B cell (primary cell): ENCODE data around the gene CDK9. TPM values are rescaled to one million over a fixed set of nuclear protein-coding genes. Genes with fewer than 3 reads are reported as not detected.

Source experiments
- ATAC-seq: fragments of 200-7000 bp; cut with Tn5 transposase; one replicate; pipeline ENCODE4 v1.10.0; 2021; ENCODE audit warnings: low read depth, mild to moderate bottlenecking, moderate number of reproducible peaks, moderate library complexity
- CTCF ChIA-PET: fragments of 350-600 bp; sonication (Branson Sonifier 250); formaldehyde crosslinking; loops from one replicate; lab custom pipeline; 2021; ENCODE audit warnings: antibody characterized with exemption, inconsistent platforms; lab: Charles Lee
- POLR2A ChIA-PET: fragments of 350-600 bp; sonication (Branson Sonifier 250); formaldehyde crosslinking; loops from one replicate; lab custom pipeline; 2021; ENCODE audit warnings: antibody characterized with exemption; lab: Charles Lee
- DNase-seq: peaks from one replicate; pipeline ENCODE4 v3.0.0; 2013
- H2AFZ ChIP-seq: 2 replicates; pipeline ENCODE4 v1.6.1; 2012; ENCODE audit warnings: mild to moderate bottlenecking, low read depth, low read length; ENCODE audit not compliant: insufficient read depth, poor library complexity, severe bottlenecking
- H3K27ac ChIP-seq, 2 donors: 1 replicate in 1 of 2; 2 replicates in 1 of 2; pipeline ENCODE4 v1.5.1; 2012 to 2013; ENCODE audit warnings: low read length in 2 of 2, mild to moderate bottlenecking in 2 of 2, moderate library complexity in 1 of 2
- H3K27me3 ChIP-seq, 4 experiments: fragments of 200-600 bp in 1 of 4; sonication (generic) in 1 of 4; replicated peaks in 1 of 4; 1 replicate in 2 of 4; 2 replicates in 2 of 4; pipeline versions ENCODE4 v1.6.1 to v1.7.0; 2013 to 2016; ENCODE audit warnings: low read length in 3 of 4, mild to moderate bottlenecking in 2 of 4, mixed read lengths in 1 of 4, moderate library complexity in 1 of 4; ENCODE audit not compliant: insufficient read depth in 4 of 4, control insufficient read depth in 3 of 4; ENCODE audit errors: control extremely low read depth in 1 of 4
- H3K36me3 ChIP-seq, 2 experiments: replicated peaks in 1 of 2; 1 replicate in 1 of 2; 2 replicates in 1 of 2; pipeline versions ENCODE4 v1.6.1 to v1.7.1; 2013; ENCODE audit warnings: low read length in 1 of 2; ENCODE audit not compliant: insufficient read depth in 2 of 2, control insufficient read depth in 1 of 2; ENCODE audit errors: control extremely low read depth in 1 of 2, extremely low read depth in 1 of 2
- H3K4me1 ChIP-seq, 2 donors: fragments of 200-600 bp in 1 of 2; sonication (generic) in 1 of 2; 1 replicate in 1 of 2; 2 replicates in 1 of 2; pipeline versions ENCODE4 v1.5.1 to v1.6.1; 2013 to 2017; ENCODE audit warnings: low read length in 2 of 2; ENCODE audit not compliant: control insufficient read depth in 2 of 2, insufficient read depth in 2 of 2
- H3K4me2 ChIP-seq: replicated peaks from 2 replicates; pipeline ENCODE3; 2012; ENCODE audit warnings: mild to moderate bottlenecking, low read depth, low read length; ENCODE audit not compliant: poor library complexity, severe bottlenecking
- H3K4me3 ChIP-seq, 5 experiments: fragments of 200-600 bp in 1 of 5; sonication (generic) in 1 of 5; 1 replicate in 3 of 5; 2 replicates in 2 of 5; pipeline versions ENCODE4 v1.5.1 to v1.7.0; 2011 to 2016; ENCODE audit warnings: low read length in 4 of 5, mild to moderate bottlenecking in 4 of 5, low read depth in 2 of 5, control low read depth in 1 of 5, moderate library complexity in 1 of 5; ENCODE audit not compliant: insufficient read depth in 1 of 5; ENCODE audit errors: control extremely low read depth in 1 of 5, extremely low read depth in 1 of 5
- H3K79me2 ChIP-seq: fragments of 200-600 bp; sonication (generic); one replicate; pipeline ENCODE4 v1.6.0; 2016; ENCODE audit warnings: low read length; ENCODE audit not compliant: control insufficient read depth, insufficient read depth
- H3K9ac ChIP-seq: fragments of 200-600 bp; sonication (generic); 2 replicates; pipeline ENCODE4 v1.6.1; 2017; ENCODE audit warnings: mild to moderate bottlenecking, low read length, moderate library complexity
- H3K9me3 ChIP-seq, 3 donors: one replicate each; pipeline versions ENCODE4 v1.6.1 to v1.7.1; 2013; ENCODE audit warnings: low read length in 2 of 3; ENCODE audit not compliant: control insufficient read depth in 2 of 3, insufficient read depth in 1 of 3; ENCODE audit errors: control extremely low read depth in 1 of 3
- H4K20me1 ChIP-seq: 2 replicates; pipeline ENCODE4 v1.6.0; 2012; ENCODE audit warnings: mild to moderate bottlenecking, low read length; ENCODE audit not compliant: insufficient read depth, control insufficient read depth, poor library complexity, severe bottlenecking
- H3K27ac Mint-ChIP-seq: one replicate; pipeline ENCODE4 v1.8.0; 2021; ENCODE audit warnings: mixed read lengths
- H3K27me3 Mint-ChIP-seq: one replicate; pipeline ENCODE4 v1.8.0; 2021; ENCODE audit warnings: mixed read lengths
- H3K4me1 Mint-ChIP-seq: one replicate; pipeline ENCODE4 v1.8.0; 2021; ENCODE audit warnings: mixed read lengths
- H3K4me3 Mint-ChIP-seq: one replicate; pipeline ENCODE4 v1.8.0; 2021; ENCODE audit warnings: mixed read lengths
- H3K9me3 Mint-ChIP-seq: one replicate; pipeline ENCODE4 v1.8.0; 2022; ENCODE audit warnings: mixed read lengths; ENCODE audit not compliant: insufficient read depth
- EZH2 ChIP-seq: IDR thresholded peaks from 2 replicates; pipeline ENCODE4 v1.6.1; 2012; ENCODE audit warnings: borderline replicate concordance, low read depth, mild to moderate bottlenecking, moderate library complexity, low read length; ENCODE audit not compliant: insufficient read depth, poor library complexity, severe bottlenecking
- WGBS: methylation state at CpG from one replicate; pipeline ENCODE4 v1.1.5; 2013; ENCODE audit warnings: missing lambda C conversion rate; ENCODE audit not compliant: insufficient coverage; 5-methylcytosine and 5-hydroxymethylcytosine counted together
- intact Hi-C: fragments of 100-400 bp; cut with micrococcal nuclease; formaldehyde crosslinking; loops from one replicate; pipeline ENCODE4 v1.10.0; 2022
- polyA plus RNA-seq: library from polyadenylated mRNA; depleted of rRNA; stranded (reverse); fragments of >200 nt; gene quantifications from 2 replicates; pipeline ENCODE4 v1.2.3, GENCODE V29; 2012
- total RNA-seq, 2 donors: library from RNA; stranded (reverse); fragments of 120-200 nt in 1 of 2; gene quantifications; 1 replicate in 1 of 2; 2 replicates in 1 of 2; pipeline versions ENCODE4 v1.2.3 to v1.2.4, GENCODE V29; 2013 to 2022
- TF ChIP-seq, protein P1 (sequence below): fragments of 200-600 bp; IDR thresholded peaks from one replicate; pipeline ENCODE4 v1.8.0; 2022; ENCODE audit warnings: antibody characterized with exemption, mild to moderate bottlenecking

Gene CDK9
- total and polyA plus RNA-seq, 2 donors (not counting 1 experiment from before 2014, with no cell fraction given): 145 to 176 TPM

DNA sequence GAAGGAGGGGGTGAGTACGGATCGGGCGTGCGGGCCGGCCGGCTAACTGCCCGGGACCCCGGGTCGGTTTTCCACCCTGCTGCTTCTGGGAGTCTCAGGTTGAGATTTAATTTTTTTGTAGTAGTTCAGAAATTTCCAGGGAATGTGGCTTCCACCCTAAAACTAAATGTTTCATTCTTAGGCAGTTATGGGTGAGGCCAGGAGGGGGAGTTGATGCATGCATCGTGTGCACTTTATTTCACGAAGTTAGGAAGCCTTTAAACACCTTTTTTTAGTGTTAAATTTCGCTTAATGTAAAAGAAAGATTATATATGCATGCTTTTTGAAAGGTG lies 905 bp downstream of the CDK9 start:
- intact Hi-C loops: loop anchor here (1.0 to 5.0 kb wide), 3 partner anchors 16 to 281 kb away; partner anchors contain the start of genes FPGS, NAIF1 and SLC25A25

More for the DNA sequence above, 905 bp downstream of the CDK9 start:
- peak overlapping the region; percentile 72 for H2AFZ ChIP-seq
- 0% methylated on average over 1 of the region's 12 CpGs for WGBS
- peaks cover 40 to 46% of the 10 kb centered on the region in 2 donors for H3K4me1 ChIP-seq
- H3K9ac ChIP-seq: peak overlapping the region; percentile 97
- H3K79me2 ChIP-seq: peaks cover 75% of the 10 kb centered on the region
- no peaks in the 10 kb centered on the region for H3K9me3 Mint-ChIP-seq
- H3K27ac Mint-ChIP-seq: peak overlapping the region; percentile 88
- ATAC-seq (no peak), DNase-seq (no peak)
- no peaks in the 10 kb centered on the region for H3K9me3 ChIP-seq
- H3K4me1 Mint-ChIP-seq: peaks cover 53% of the 10 kb centered on the region
- peak overlapping the region; percentile 63 to 87 for H3K27ac ChIP-seq
- ChIA-PET CTCF (interaction anchor here (1.0 to 5.0 kb wide), 9 partner anchors 8 to 283 kb away, joined by 3 to 33 read pairs (median 7); partner anchors contain the start of gene SH2D3C), POLR2A (interaction anchor here (0.6 to 2.0 kb wide), 3 partner anchors 12 to 134 kb away, joined by 3 to 11 read pairs (median 3); partner anchors contain the start of gene FPGS)
- no peaks in the 10 kb centered on the region for H3K27me3 Mint-ChIP-seq
- peaks cover 55% of the 10 kb centered on the region for H4K20me1 ChIP-seq
- TF ChIP-seq, protein P1, sequence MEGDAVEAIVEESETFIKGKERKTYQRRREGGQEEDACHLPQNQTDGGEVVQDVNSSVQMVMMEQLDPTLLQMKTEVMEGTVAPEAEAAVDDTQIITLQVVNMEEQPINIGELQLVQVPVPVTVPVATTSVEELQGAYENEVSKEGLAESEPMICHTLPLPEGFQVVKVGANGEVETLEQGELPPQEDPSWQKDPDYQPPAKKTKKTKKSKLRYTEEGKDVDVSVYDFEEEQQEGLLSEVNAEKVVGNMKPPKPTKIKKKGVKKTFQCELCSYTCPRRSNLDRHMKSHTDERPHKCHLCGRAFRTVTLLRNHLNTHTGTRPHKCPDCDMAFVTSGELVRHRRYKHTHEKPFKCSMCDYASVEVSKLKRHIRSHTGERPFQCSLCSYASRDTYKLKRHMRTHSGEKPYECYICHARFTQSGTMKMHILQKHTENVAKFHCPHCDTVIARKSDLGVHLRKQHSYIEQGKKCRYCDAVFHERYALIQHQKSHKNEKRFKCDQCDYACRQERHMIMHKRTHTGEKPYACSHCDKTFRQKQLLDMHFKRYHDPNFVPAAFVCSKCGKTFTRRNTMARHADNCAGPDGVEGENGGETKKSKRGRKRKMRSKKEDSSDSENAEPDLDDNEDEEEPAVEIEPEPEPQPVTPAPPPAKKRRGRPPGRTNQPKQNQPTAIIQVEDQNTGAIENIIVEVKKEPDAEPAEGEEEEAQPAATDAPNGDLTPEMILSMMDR: peak; percentile 70
- TF ChIP-seq EZH2: no peak
- H3K4me3 Mint-ChIP-seq: peak overlapping the region; percentile 90
- H3K4me3 ChIP-seq: peak overlapping the region; percentile 28 to 99 (median 88)
- H3K4me2 ChIP-seq: peak overlapping the region; percentile 95
- no peaks in the 10 kb centered on the region for H3K27me3 ChIP-seq
- H3K36me3 ChIP-seq: peaks cover 0 to 48% of the 10 kb centered on the region in 2 experiments
